Cardiac septum (tissue), 1 donor: ENCODE measurements around the gene ATAD2B. TPM values are rescaled to one million over a fixed set of nuclear protein-coding genes. Genes with fewer than 3 reads are reported as not detected.

Source experiments
- DNase-seq: peaks from one replicate; pipeline ENCODE4 v3.0.0-alpha.2; 2020; ENCODE audit warnings: low spot score
- intact Hi-C: fragments of 100-400 bp; cut with DNase I; formaldehyde crosslinking; loops from one replicate; pipeline ENCODE4 v1.14.0; 2022
- total RNA-seq: library from RNA; stranded (reverse); fragmentation: NEBNext Ultra II Directional; extraction: Animal tissue kit (Norgen Biotek cat#: 25700); gene quantifications from one replicate; pipeline ENCODE4 v1.2.1, GENCODE V29; 2021
- donor health status: DM: no; HTN: no; CAD: no.

ATAD2B gene
- total RNA-seq, 1 donor from 2014 or later: 14.3 TPM

DNA sequence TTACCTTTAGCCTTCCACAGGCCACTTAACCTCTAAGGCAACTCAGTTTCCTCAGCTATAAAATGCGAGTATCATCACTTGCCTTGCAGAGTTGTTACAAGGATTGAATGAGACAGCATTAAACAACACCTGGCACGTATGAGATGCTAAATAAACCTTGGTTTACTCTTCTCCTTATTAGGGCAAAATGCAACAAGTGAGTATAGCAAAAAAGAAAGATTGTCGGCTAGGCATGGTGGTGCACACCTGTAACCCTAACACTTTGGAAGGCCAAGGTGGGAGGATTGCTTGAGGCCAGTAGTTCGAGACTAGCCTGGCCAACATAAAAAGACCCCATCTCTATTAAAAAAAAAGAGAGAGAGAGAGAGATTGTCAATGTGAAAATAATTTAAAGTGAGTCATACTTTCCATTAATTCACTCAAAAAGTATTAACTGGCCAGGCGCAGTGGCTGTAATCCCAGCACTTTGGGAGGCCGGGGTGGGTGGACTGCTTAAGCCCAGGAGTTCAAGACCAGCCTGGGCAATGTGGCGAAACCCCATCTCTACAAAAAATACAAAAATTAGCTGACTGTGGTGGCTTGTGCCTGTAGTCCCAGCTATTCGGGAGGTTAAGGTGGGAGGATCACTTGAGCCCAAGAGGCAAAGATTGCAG is 8.0 kb downstream of the ATAD2B start:
- intact Hi-C loops: no loop called here
- DNase-seq: no peak

GRCh38 chr2:23916727-23917405 is 10.1 kb downstream of the ATAD2B start:
- DNase-seq: no peak
- intact Hi-C loops: no loop called here

DNA sequence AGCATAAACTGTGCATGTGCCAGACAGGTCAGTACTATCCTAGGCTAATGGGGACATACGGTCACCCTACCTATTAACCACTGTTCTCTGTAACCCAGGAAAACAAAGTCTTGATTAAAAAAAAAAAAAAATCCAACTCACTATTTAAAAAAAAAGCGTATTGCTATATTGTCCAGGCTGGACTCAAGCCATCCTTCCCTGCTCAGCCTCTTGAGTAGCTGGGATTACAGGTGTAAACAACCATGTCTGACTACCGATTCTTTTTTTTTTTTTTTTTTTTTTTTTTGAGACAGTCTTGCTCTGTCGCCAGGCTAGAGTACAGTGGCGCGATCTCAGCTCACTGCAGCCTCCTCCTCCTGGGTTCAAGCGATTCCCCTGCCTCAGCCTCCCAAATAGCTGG is 11.6 kb downstream of the ATAD2B start:
- no peak for DNase-seq
- intact Hi-C loops: no loop called here

GRCh38 chr2:23912054-23912453 is 14.9 kb downstream of the ATAD2B start:
- intact Hi-C loops: no loop called here

DNA sequence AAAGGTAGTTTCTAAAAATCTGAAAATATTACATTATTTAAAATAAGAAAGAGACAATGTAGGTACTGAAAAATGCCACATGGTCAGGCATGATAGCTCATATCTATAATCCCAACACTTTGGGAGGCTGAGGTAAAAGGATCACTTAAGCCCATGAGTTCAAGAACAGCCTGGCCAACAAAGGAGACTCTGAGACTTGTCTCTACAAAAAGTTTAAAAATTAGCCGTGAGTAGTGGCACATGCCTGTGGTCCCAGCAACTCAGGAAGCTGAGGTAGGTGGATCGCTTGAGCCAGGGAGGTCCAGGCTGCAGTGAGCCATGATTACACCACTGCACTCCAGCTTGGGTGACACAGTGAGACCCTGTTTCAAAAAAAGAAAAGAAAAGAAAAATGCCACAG is 21.8 kb downstream of the ATAD2B start:
- no peak for DNase-seq
- intact Hi-C loops: no loop called here

More at GRCh38 chr2:23912054-23912453, 14.9 kb downstream of the ATAD2B start:
- no peak for DNase-seq

- intact Hi-C loops: no loop called here
- no peak for DNase-seq
These were observed 22.2 kb downstream of the ATAD2B start for GRCh38 chr2:23904692-23905091.

DNA sequence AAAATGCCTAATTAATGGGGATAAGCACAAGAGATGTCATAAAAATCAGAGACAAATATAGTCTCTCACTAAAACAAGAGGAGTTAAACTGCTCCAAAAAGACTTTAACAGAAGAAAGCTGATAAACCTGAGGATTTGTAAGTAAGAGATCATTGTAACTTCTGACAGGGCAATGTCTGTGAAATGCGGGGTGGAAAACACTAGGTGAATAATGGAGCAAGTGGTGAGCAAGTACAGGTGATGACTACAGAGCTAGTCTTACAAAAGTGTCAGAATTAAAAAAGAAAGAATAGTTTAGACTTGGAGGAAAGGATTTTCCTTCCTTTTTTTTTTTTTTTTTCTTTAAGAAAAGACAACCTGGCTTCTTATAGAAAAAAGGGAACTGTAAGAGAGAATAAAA is 22.7 kb downstream of the ATAD2B start:
- intact Hi-C loops: no loop called here
- no peak for DNase-seq

- DNase-seq: no peak
- intact Hi-C loops: no loop called here
These were observed 23.9 kb downstream of the ATAD2B start for GRCh38 chr2:23903034-23903433.

DNA sequence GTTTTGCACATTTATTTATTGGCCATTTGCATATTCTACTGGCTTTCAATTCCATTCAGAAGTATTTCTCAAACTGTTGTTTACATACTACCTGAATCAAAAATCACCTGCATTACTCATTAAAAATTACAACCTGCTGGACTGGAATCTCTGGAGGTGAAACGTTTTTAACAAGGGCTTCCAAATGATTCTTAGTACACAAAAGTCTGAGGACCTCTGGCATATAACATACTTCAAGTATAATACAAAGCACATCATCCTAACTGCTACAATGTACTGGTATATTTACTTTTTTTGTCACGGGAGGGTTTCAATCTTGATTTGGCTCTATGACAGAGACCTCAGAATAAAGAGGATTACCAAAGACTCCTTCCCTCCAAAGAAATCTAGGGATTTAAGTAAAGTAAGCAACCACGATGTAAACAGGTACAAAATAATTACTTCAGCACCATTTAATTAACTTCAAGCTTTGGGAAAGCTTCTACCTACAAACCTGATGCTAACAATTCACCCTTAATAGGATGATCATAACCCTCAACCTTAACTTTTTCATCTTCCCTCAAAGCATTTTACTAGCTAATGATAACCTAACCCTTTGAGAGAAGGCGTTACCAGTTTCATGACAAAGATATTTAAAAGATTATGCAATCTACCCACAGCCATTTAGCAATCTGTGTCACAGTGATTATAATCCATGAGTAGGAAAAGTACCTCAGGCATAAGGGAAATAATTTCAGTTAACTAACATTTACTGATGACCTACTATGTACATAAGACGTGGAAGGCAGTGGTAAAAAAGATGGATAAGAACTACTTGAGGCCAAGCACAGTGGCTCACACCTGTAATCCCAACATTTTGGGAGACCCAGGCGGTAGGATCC is 24.7 kb downstream of the ATAD2B start:
- DNase-seq: no peak
- intact Hi-C loops: no loop called here

DNA sequence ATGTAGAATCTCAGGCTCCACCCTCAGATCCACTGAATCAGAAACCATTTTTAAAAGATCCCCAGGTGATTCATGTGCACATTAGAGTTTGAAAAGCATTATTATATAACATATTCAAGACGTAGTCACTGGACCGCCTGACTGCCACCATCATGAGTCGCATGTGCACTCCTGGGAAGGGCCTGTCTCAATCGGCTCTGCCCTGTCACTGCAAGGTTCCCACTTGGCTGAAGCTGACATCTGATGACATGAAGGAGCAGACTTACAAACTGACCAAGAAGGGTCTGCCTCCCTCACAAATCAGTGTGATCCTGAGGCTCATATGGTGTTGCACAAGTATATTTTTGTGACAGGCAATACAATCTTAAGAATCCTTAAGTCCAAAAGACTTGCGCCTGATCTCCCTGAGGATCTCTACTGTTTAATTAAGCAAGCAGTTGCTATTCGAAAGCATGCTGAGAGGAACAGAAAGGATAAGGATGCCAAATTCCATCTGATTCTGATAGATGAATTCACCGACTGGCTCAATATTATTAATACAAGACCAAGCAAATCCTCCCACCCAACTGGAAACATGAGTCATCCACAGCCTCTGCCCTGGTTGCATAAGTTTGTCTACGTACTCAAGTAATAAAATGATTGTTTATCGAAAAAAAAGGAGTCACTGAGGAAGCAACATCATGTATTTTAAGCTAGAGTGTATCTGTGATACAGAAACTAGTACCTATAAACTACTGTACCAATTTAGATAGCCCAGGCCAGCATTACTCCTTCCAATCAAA is 26.2 kb downstream of the ATAD2B start:
- intact Hi-C loops: no loop called here

GRCh38 chr2:23900133-23900532 is 26.8 kb downstream of the ATAD2B start:
- intact Hi-C loops: no loop called here
- no peak for DNase-seq

More for the DNA sequence above, 26.2 kb downstream of the ATAD2B start:
- no peak for DNase-seq

- intact Hi-C loops: no loop called here
These were observed 55.7 kb downstream of the ATAD2B start for GRCh38 chr2:23871206-23871605.

GRCh38 chr2:23867449-23867848 is 59.5 kb downstream of the ATAD2B start:
- intact Hi-C loops: no loop called here
- DNase-seq: no peak

More at GRCh38 chr2:23871206-23871605, 55.7 kb downstream of the ATAD2B start:
- no peak for DNase-seq

- intact Hi-C loops: no loop called here
- DNase-seq: no peak
These were observed 64.1 kb downstream of the ATAD2B start for GRCh38 chr2:23862716-23863426.

DNA sequence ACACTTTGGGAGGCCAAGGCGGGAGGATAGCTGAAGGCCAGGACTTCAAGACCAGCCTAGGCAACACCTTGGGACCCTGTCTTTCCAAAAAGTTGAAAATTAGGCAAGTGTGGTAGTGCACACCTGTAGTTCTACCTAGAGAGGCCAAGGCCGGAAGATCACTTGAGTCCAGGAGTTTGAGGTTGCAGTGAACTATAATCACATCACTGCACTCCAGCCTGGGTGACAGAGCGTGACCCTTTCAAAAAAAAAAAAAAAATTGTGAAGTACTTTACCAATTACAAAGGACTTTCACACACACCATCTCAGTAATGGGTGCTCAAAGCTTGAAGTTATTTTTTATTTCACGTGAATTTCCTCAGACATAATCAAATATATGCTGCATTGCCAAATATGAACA is 65.0 kb downstream of the ATAD2B start:
- intact Hi-C loops: no loop called here
- DNase-seq: no peak

GRCh38 chr2:23859983-23860382 is 66.9 kb downstream of the ATAD2B start:
- no peak for DNase-seq
- intact Hi-C loops: no loop called here

DNA sequence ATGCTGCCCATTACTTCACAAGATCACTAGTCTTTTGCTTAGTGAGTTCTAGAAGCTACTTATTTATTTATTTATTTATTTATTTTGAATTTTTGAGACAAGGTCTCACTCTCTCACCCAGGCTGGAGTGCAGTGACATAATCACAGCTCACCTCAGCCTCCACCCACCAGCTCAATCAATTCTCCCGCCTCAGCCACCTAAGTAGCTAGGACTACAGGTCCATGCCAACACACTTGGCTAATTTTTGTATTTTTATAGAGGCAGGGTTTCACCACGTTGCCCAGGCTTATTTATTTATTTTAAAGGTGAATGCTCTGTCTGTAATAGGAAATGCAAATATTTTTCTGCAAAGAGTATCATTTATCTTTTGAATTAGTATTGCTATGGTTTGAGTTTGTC is 67.7 kb downstream of the ATAD2B start:
- DNase-seq: no peak
- intact Hi-C loops: no loop called here

GRCh38 chr2:23850564-23851256 is 76.2 kb downstream of the ATAD2B start:
- intact Hi-C loops: no loop called here
- DNase-seq: no peak

DNA sequence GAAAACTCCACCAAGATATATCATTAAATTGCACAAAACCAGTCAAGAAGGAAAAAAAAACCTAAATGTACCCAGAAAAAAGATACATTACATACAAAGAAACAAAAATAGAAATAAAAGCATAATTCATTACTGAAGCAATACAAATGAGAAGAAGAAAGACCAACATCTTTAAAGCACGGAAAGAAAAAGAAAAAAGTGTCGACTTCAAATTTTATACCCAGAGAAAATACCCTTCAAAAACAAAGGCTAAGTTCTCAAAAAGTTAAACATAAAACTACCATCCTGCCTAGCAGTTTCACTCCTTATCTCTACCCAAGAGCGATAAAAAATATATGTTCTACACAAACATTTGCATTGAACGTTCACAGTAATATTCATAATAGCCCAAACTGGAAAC is 82.0 kb downstream of the ATAD2B start:
- intact Hi-C loops: no loop called here
- DNase-seq: no peak
